Anterior cingulate cortex (tissue), 58 donors: ENCODE results near the gene NPAS4.

ENCODE experiments used
- DNase-seq, 58 donors: peaks; one replicate each; lab custom pipeline; 2025; lab: John Stamatoyannopoulos, UW

NPAS4 gene

DNA sequence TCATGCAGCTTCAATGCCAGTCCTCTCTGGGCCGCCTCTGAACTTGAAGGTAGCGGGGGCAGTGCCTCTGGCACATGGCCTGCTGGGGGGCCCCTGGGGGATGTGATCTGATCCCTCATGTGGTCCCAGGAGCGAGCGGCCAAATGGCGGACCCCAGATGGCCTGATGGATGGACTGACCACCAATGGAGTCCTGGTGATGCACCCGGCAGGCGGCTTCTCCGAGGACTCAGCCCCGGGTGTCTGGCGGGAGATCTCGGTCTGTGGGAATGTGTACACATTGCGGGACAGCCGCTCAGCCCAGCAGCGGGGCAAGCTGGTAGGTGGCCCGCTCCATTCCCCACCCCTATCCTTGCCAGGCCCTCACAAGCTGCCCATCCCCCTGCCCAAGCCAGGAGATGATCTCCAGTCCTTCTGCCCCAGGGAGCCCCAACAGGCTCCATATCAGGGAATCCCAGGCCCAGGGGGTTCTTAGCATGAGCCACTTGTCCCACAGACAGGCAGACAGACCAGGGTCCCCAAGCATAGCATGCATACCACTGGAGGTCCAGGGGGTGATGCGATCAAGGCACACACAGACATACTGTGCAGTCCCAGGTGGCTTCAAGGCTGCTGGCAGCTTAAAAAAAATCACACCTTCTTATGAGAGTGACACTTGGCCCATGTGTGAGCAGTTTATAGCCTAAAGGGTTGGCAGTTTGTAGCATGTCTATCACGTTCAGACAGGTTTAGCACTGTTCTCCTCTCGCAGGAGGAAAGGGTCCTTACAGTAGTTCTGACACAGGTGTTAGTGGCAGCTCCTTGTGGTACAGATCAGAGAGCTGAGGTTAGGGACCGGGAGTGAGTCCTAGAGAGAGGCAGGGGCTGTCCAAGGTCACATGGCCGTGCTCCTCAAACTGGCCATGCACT is 53.0 kb downstream of the NPAS4 start:
- DNase-seq, result no peak

DNA sequence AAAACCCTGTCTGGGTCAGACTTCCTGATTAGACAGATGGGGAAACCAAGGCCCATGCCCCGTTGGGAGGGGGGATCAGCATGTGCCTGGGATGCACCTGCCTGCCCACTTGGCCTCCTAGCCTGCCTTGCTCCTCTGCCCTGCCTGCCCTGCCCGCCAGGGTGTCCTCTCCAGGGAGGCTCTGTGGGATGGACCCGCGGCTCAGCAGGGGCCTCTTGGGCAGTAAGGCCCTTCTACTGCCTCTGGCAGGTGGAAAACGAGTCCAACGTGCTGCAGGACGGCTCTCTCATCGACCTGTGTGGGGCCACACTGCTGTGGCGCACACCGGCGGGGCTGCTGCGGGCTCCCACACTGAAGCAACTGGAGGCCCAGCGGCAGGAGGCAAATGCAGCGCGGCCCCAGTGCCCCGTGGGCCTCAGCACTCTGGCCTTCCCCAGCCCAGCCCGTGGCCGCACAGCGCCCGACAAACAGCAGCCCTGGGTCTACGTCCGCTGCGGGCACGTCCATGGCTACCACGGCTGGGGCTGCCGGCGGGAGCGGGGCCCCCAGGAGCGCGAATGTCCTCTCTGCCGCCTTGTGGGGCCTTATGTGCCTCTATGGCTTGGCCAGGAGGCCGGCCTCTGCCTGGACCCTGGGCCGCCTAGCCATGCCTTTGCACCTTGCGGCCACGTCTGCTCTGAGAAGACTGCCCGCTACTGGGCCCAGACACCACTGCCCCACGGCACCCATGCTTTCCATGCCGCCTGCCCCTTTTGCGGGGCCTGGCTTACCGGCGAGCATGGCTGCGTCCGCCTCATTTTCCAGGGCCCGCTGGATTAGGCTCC is 54.7 kb downstream of the NPAS4 start:
- no peak for DNase-seq
